AG04449 (cell line): ENCODE results near the gene CST11.

Source experiments
- CTCF ChIA-PET: fragments of 350-600 bp; formaldehyde crosslinking; extraction: SDS; loops from one replicate; lab custom pipeline; 2021; ENCODE audit warnings: antibody characterized with exemption; lab: Yijun Ruan, JAX
- POLR2A ChIA-PET: fragments of 400-600, 350-600 bp; formaldehyde crosslinking; extraction: SDS; loops from one replicate; lab custom pipeline; 2020; ENCODE audit warnings: antibody characterized with exemption, inconsistent platforms; lab: Yijun Ruan, JAX
- DNase-seq: peaks from one replicate; pipeline ENCODE4 v3.0.0-alpha.2; 2010; ENCODE audit warnings: low read depth, low spot score
- H3K4me3 ChIP-seq: 2 replicates; pipeline ENCODE4 v1.5.1; 2011; ENCODE audit warnings: low read depth, mild to moderate bottlenecking, control low read depth, low read length
- TF ChIP-seq, protein P1 (sequence below): IDR thresholded peaks from one replicate; pipeline ENCODE4 v1.5.1; 2011; ENCODE audit warnings: mild to moderate bottlenecking, moderate library complexity, low read length, control low read depth, inconsistent platforms; ENCODE audit not compliant: insufficient read depth; ENCODE audit errors: missing control alignments

Gene CST11

DNA sequence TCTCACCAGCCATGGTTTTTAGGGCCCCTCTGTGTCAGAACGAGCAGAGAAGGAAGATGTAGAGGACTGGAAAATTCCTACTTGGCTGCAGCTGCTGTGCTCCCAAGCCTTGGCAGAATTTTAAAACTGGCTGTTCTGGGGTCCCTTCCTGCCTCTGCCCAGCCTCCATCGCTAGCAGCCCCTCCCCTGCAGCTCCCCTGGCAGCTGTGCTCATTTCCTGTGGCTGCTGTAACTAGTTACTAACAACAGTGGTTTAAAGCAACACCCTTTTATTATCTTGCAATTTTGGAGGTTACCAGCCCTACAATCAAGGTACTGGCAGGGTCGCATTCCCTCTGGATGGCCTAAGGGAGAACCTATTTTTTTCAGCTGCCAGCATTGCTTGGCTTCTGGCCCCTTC, 3.7 kb upstream of the CST11 start:
- CTCF ChIA-PET = no interaction called here
- DNase-seq = no peak
- TF ChIP-seq, protein P1, sequence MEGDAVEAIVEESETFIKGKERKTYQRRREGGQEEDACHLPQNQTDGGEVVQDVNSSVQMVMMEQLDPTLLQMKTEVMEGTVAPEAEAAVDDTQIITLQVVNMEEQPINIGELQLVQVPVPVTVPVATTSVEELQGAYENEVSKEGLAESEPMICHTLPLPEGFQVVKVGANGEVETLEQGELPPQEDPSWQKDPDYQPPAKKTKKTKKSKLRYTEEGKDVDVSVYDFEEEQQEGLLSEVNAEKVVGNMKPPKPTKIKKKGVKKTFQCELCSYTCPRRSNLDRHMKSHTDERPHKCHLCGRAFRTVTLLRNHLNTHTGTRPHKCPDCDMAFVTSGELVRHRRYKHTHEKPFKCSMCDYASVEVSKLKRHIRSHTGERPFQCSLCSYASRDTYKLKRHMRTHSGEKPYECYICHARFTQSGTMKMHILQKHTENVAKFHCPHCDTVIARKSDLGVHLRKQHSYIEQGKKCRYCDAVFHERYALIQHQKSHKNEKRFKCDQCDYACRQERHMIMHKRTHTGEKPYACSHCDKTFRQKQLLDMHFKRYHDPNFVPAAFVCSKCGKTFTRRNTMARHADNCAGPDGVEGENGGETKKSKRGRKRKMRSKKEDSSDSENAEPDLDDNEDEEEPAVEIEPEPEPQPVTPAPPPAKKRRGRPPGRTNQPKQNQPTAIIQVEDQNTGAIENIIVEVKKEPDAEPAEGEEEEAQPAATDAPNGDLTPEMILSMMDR = no peak
- H3K4me3 ChIP-seq = no peak overlapping the region
- POLR2A ChIA-PET = no interaction called here

DNA sequence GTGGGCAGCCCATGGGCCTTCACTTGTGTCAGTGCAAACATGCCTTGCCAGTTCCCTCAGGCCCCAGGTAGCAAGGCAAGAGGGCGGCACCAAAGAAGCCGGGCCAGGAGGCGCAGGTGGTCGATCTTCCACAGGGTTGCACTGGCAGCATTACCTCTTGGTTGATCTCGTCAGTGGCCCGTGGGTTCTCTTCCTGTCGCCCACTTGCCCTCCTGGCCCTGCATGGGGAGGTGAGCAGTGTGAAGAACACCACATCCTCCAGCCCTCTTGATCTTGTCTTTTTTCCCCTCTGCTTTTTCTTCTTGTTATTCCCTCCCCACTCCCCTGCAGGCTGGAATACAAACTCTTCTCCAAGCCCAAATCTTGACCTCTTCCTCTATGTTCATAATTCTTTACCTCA, 3.0 kb upstream of the CST11 start:
- no peak overlapping the region for H3K4me3 ChIP-seq
- no peak for DNase-seq
- ChIA-PET POLR2A (no interaction called here), CTCF (no interaction called here)
- TF ChIP-seq, protein P1 = no peak

DNA sequence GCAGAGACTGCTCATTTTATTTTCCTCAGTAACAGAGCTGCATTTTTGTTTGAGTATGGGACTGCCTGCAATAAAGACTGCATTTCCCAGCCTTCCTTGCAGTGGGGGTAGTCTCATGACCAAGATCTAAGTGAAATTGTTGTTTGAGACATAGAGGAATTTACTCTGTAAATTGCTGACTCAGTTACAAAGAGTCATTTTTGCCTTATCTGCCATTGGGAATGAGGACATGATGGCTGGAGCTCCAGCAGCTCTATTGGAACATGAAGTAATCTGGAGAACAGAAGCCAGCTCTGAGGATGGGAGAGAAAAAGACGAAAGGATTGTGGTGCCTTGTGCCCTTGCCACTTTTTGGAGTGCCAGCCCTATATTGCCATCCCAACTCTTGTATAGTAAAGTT, 2.1 kb upstream of the CST11 start:
- no peak for DNase-seq
- ChIA-PET CTCF (interaction anchor here (1.0 kb wide), 1 partner anchor 11 kb away, joined by 3 read pairs; no protein-coding TSS in a partner anchor), POLR2A (no interaction called here)
- TF ChIP-seq, protein P1 = no peak
- H3K4me3 ChIP-seq = no peak overlapping the region

DNA sequence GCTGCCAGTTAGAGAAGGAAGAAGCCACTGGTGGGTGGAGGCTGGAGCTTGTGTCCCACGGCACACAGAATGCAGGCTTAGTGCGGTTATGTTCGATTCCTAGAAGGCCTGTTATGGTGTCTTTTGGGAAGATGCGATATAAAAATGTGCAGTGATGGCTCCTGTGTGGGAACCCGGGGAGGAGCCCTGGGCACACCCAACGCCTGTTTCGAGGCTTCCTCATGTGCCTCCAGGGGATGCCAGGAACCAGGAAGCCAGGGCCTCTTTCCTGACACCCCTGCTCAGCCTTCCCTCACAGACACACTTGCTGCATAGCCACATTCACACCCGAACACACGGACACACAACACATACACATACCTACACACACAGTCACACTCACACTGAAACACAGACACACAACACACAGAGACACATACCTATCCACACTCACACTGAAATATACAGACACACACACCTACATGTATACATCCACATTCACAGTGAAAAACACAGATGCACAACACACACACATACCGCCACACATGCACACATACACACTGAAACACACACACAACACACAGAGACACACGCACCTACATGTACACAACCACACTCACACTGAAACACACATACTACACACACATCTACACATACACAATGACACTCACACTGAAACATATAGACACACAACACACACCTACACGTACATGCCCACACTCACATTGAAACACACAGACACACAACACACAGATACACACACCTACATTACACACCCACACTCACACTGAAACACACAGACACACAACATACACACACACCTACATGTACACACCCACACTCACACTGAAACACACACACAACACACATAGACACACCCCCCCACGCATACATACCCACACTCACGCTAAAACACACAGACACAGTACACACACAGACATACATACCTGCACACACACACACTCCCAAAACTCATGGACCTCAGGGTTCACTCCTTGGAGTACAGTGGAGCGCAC, 1.2 kb upstream of the CST11 start:
- no peak for DNase-seq
- ChIA-PET POLR2A (no interaction called here), CTCF (interaction anchor here (2.1 kb wide), 1 partner anchor 11 kb away, joined by 8 read pairs; no protein-coding TSS in a partner anchor)
- no peak overlapping the region for H3K4me3 ChIP-seq
- TF ChIP-seq, protein P1 = no peak

DNA sequence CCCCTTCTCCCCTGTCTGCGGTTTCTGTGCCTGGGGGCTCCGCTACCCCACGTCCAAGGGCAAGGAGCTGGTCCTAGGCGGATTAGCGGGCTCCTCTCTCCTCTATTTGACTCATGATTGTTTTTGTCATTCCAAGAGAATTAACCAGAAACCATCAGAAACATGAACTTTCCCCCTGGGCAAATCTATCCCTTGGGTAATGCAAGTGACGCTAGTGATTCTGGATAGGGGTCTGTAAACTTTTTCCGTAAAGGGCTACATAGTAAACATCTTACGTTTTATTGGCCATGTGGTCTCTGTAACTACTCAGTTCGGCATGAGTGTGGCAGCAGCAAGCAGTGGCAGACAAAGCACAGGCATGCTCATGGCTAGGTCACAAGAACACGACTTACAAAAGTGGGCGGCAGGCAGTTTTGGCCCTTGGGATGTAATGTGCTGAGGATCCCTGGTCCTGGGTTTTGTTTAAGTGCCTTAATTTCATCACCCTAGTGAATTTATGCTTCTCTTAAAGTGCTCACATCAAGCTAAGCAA, 654 bp downstream of the CST11 start:
- POLR2A ChIA-PET = no interaction called here
- CTCF ChIA-PET = interaction anchor here (0.8 to 2.1 kb wide), 2 partner anchors 9 to 175 kb away, joined by 3 to 8 read pairs; no protein-coding TSS in a partner anchor
- H3K4me3 ChIP-seq = no peak overlapping the region
- DNase-seq = no peak
- TF ChIP-seq, protein P1 = no peak

GRCh38 chr20:23450877-23451276, 1.8 kb downstream of the CST11 start:
- no peak overlapping the region for H3K4me3 ChIP-seq
- TF ChIP-seq, protein P1 = no peak
- no peak for DNase-seq
- ChIA-PET POLR2A (no interaction called here), CTCF (no interaction called here)
